Activated naive CD4-positive, alpha-beta T cell treated with anti-CD3 and anti-CD28 coated beads, Interleukin-2, amount 10 ng/mL, durations not matched to agents 7 days and 5 days (primary cell): Measurements from ENCODE around the gene HTD2.
"Not testable (repeated sequence)": the region's sequence is repeated elsewhere in the genome, so short reads cannot be mapped to it uniquely, and the experiment has no call there.

Experiments used
- CTCF ChIA-PET: fragments of 350-600 bp; sonication (Branson Sonifier 250); formaldehyde crosslinking; loops from one replicate; lab custom pipeline; 2021; ENCODE audit warnings: antibody characterized with exemption; lab: Charles Lee
- DNase-seq: peaks from one replicate; pipeline ENCODE4 v3.0.0-alpha.2; 2020
- H3K27ac Mint-ChIP-seq: one replicate; pipeline ENCODE4 v1.8.0; 2021; ENCODE audit warnings: mild to moderate bottlenecking, moderate library complexity, mixed read lengths
- H3K27me3 Mint-ChIP-seq: one replicate; pipeline ENCODE4 v1.8.0; 2021; ENCODE audit warnings: mild to moderate bottlenecking, mixed read lengths
- H3K36me3 Mint-ChIP-seq: one replicate; pipeline ENCODE4 v1.8.0; 2021; ENCODE audit warnings: mixed read lengths
- H3K4me1 Mint-ChIP-seq: one replicate; pipeline ENCODE4 v1.8.0; 2021; ENCODE audit warnings: mixed read lengths
- H3K4me3 Mint-ChIP-seq: one replicate; pipeline ENCODE4 v1.8.0; 2021; ENCODE audit warnings: mild to moderate bottlenecking, moderate library complexity, mixed read lengths
- H3K9me3 Mint-ChIP-seq: one replicate; pipeline ENCODE4 v1.8.0; 2021; ENCODE audit warnings: mixed read lengths

Gene HTD2

DNA sequence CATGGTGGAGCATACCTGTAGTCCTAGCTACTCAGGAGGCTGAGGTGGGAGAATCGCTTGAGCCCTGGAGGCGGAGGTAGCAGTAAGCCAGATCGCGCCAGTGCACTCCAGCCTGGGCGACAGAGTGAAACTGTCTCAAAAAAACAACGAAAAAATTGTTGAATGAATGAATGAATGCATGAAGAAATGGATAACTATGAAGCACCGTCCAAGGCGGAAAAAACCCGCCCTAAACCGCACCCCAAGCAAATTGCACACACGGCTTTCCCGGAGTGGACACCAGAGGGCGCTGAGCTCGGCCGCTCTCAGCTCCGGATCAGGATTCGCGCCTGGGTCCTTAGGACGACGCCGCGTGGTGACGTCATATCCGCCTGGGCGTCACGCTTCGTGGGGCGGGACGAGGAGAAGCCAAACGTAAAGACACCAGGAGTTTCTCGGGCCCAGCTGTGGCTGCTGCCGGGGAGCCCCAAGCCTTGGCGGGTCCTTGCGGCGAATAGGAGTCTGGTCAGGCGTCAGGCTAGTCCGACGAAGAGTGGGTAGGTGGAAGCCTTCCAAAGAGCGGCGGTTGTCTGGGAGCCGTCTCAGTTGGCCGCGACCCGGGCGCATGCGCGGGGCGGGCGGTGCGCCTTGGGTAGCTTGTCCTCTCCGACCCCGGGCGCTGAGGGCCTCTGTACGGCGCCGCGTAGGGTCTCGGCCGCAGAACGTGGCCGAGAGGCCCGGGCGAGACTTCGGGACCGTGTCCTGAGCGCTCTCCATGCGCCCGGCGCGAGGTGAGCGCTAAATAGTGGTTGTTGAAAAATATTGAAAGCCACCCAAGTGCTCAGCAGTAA, at the start of gene HTD2, which contains the start of gene RPP14:
HTD2 (plus strand) TSS at position 639 of the 830 bp plus-strand sequence. CDS start 11,094 bp downstream, outside the sequence.
RPP14 (plus strand) TSS at position 364 of the 830 bp plus-strand sequence. CDS start 4,085 bp downstream, outside the sequence.
- Mint-ChIP-seq H3K4me3 (peak within 1 kb of the TSS; percentile 94), H3K9me3 (peaks cover 3% of the 10 kb centered on the region), H3K36me3 (peaks cover 13% of the 10 kb centered on the region), H3K27ac (peak within 1 kb of the TSS; percentile 99), H3K27me3 (peaks cover 21% of the 10 kb centered on the region), H3K4me1 (peaks cover 36% of the 10 kb centered on the region)
- peak; percentile 99 for DNase-seq
- CTCF ChIA-PET = interaction anchor here (0.6 to 4.5 kb wide), 46 partner anchors 9 to 344 kb away, joined by 3 to 54 read pairs (median 4); partner anchors contain the start of genes ABHD6, KCTD6 and PXK

DNA sequence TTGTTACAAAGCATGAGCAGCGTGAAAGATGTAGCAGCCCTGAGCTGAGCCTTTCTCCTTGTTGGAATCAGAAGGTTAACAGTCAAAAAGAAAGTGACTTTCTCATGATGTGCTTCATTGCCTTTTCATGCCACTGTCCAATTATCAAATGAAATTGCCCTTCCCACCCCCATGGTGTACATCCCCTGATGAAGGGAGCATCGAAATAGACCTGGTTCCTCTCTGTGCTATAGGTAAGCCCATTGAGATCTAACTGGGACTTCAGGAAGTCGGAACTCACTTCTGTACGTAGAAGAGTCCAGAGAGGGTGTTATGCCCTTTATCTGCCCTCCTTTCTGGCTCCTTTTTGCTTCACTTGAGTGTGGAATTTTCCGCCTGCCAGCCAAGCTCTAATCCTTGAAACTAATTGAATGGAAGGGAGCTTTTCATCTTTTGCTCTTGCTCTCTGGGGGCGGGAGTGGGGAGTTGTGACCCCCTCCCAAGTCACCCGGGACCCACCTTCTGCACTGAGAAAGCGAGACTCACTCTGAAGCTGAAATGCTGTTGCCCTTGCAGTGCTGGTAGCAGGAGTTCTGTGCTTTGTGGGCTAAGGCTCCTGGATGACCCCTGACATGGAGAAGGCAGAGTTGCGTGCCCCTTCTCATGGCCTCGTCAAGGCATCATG, 47.8 kb upstream of the HTD2 start:
- H3K27ac Mint-ChIP-seq = no peak overlapping the region
- no peak for DNase-seq
- H3K27me3 Mint-ChIP-seq = no peaks in the 10 kb centered on the region
- CTCF ChIA-PET = interaction anchor here (1.4 kb wide), 1 partner anchor 12 kb away, joined by 5 read pairs; no protein-coding TSS in a partner anchor
- H3K36me3 Mint-ChIP-seq = no peaks in the 10 kb centered on the region
- H3K4me3 Mint-ChIP-seq = no peak overlapping the region
- no peaks in the 10 kb centered on the region for H3K9me3 Mint-ChIP-seq
- H3K4me1 Mint-ChIP-seq = no peaks in the 10 kb centered on the region

DNA sequence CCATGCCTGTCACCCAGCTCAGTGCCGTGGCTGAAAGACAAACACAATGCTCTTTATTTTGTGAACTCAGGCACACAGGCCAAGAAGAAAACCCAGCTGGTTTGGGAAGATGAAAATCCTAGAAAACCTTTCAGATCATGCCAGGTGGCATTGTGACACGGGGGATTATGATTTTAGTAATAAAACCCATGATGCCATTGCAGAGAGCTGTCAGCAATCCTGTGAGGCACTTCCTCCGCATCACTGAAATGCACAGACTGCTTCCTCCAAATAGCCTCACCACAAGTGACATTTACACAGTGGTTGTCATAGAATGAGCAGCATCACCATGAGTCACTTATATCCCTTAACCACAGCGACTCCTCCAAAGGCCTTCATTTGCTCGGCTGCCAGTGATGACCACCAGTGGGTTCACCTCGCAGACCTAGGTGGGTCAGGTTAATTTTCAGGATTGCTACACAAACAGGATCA, 46.0 kb upstream of the HTD2 start:
- CTCF ChIA-PET = no interaction called here
- Mint-ChIP-seq H3K4me3 (no peak overlapping the region), H3K4me1 (no peaks in the 10 kb centered on the region), H3K9me3 (no peaks in the 10 kb centered on the region), H3K36me3 (no peaks in the 10 kb centered on the region), H3K27me3 (no peaks in the 10 kb centered on the region), H3K27ac (no peak overlapping the region)
- no peak for DNase-seq

DNA sequence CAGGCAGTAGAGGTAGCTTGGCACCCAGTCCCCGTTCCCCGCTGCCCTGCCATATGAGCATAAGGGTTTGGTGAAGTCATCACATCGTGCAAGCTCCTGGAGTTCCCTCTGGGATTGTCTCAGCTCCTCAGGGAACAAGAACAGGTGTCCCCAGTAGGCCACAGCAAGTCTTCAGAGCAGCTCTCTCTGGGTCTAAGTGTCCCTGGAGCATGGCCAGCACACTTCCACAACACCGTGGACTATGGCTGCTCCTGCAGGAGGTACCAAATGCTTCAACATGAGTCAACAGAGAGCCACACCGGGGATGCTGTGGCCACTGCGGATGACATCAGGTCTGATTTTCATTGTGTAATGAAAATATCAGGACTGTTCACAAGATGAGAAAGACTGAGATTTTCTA, 45.6 kb upstream of the HTD2 start:
- no peak for DNase-seq
- no peak overlapping the region for H3K4me3 Mint-ChIP-seq
- no peaks in the 10 kb centered on the region for H3K36me3 Mint-ChIP-seq
- no peaks in the 10 kb centered on the region for H3K9me3 Mint-ChIP-seq
- H3K27ac Mint-ChIP-seq = no peak overlapping the region
- CTCF ChIA-PET = no interaction called here
- H3K4me1 Mint-ChIP-seq = no peaks in the 10 kb centered on the region
- H3K27me3 Mint-ChIP-seq = no peaks in the 10 kb centered on the region

DNA sequence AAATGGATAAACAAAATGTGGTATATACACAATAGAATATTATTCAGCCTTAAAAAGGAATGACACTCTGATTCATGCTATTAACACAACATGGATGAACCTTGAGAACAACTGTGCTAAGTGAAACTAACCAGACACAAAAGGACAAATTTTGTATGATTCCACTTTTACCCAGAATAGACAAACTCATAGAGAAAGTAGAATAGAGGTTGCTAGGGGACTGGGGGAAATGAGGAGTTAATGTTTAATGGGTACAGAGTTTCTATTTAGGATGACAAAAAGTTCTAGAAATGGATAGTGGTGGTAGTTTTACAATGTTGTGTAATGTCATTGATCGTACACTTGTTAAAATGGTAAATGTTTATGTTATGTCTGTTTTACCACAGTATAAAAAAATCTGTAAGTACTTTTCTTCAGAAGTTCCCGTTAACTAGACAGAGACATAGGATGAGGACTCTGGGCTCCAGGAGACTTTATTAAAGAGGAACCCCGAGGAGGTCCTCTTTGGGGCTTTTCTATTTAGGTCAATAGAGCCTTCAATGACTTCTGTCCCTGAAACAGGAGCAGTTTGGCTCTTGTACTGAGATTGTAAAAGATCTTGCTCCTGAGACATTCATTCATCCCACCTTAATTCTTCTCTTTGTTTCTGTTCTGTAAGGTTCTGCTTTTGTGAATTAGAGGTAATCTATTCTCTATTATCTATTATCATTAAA, 44.2 kb upstream of the HTD2 start:
- Mint-ChIP-seq H3K9me3 (no peaks in the 10 kb centered on the region), H3K27ac (no peak overlapping the region), H3K4me1 (no peaks in the 10 kb centered on the region), H3K4me3 (no peak overlapping the region), H3K36me3 (no peaks in the 10 kb centered on the region), H3K27me3 (no peaks in the 10 kb centered on the region)
- DNase-seq = no peak
- CTCF ChIA-PET = no interaction called here

DNA sequence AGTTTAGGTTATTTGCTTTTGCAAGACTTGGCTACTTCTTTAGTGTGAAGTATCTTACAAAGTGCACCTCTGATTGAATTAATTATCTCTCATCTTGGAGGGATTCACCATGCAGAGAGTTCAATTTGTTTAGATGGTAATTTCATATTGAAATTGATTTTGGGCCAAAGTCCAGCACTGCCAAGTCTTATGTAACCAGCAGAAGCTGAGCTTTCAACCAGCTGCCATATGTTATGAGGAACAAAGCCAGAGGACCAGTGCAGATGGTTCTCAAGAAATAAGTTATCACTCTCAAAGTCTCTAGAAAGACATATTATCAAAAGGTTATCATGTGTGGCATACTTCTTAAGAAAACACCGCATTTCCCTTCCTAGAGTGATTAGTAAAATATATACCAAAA, 39.7 kb upstream of the HTD2 start:
- Mint-ChIP-seq H3K4me1 (peaks cover 3% of the 10 kb centered on the region), H3K27me3 (no peaks in the 10 kb centered on the region), H3K27ac (no peak overlapping the region), H3K4me3 (no peak overlapping the region), H3K36me3 (no peaks in the 10 kb centered on the region), H3K9me3 (no peaks in the 10 kb centered on the region)
- CTCF ChIA-PET = no interaction called here
- no peak for DNase-seq

DNA sequence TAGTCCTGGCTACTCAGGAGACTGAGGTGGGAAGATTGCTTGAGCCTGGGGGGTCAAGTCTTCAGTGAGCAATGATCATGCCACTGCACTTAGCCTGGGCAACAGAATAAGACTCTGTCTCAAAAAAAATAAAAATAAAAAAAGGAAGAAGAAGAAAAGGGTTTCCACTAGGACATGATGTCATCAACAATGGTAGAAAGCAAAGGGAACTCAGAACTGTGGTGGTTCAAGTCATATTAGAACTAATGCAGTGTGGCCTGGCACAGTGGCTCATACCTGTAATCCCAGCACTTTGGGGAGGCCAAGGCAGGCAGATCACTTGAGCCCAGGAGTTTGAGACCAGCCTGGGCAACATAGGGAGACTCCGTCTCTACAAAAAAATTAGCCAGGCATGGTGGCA, 38.8 kb upstream of the HTD2 start:
- H3K9me3 Mint-ChIP-seq, H3K4me3 Mint-ChIP-seq, DNase-seq, H3K36me3 Mint-ChIP-seq, H3K27ac Mint-ChIP-seq, H3K4me1 Mint-ChIP-seq, H3K27me3 Mint-ChIP-seq, CTCF ChIA-PET: not testable (repeated sequence)

DNA sequence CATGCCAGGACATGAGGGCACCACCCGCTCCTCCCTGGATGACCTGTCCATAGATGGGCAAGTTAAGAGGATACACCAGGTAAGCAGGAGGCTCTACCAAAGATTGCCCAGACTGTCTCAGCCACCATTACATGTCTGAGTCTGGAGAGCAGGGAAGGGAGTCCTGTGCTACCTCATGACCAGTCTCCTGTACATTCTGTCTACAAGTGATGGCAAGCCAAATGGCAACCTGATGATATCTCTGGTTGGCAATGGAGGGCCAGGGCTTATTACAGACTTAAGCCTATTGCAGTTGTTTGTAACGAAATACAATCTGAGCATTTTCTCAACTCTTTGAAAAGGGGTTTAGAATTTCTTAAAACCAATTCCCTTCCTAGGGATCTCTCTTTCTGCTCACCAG, 37.0 kb upstream of the HTD2 start:
- CTCF ChIA-PET = no interaction called here
- no peaks in the 10 kb centered on the region for H3K27me3 Mint-ChIP-seq

DNA sequence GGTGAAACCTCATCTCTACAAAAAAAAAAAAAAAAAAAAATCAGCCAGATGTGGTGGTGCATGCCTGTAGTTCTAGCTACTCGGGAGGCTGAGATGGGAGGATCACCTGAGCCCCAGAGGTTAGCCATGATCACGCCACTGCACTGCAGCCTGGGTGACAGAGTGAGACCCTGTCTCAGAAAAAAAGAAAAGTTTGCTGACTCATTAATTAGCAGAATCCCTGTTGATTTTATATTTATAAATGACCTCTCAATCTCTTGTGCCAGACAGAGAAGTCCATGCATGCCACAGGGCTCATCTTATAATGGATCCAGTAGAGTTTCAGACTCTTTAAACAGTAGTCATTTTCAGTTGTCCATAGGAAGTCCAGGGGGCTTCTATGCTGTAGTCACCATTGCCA, 35.8 kb upstream of the HTD2 start:
- Mint-ChIP-seq H3K9me3 (no peaks in the 10 kb centered on the region), H3K27me3 (no peaks in the 10 kb centered on the region), H3K36me3 (no peaks in the 10 kb centered on the region), H3K4me3 (no peak overlapping the region), H3K27ac (no peak overlapping the region), H3K4me1 (peaks cover 8% of the 10 kb centered on the region)
- no peak for DNase-seq
- CTCF ChIA-PET = interaction anchor here (0.6 to 2.1 kb wide), 4 partner anchors 12 to 135 kb away, joined by 3 to 5 read pairs (median 4); partner anchors contain the start of genes HTD2 and RPP14

More for the DNA sequence above, 37.0 kb upstream of the HTD2 start:
- H3K27ac Mint-ChIP-seq = no peak overlapping the region
- peaks cover 8% of the 10 kb centered on the region for H3K4me1 Mint-ChIP-seq
- H3K4me3 Mint-ChIP-seq = no peak overlapping the region
- no peak for DNase-seq
- H3K9me3 Mint-ChIP-seq = no peaks in the 10 kb centered on the region
- H3K36me3 Mint-ChIP-seq = no peaks in the 10 kb centered on the region

DNA sequence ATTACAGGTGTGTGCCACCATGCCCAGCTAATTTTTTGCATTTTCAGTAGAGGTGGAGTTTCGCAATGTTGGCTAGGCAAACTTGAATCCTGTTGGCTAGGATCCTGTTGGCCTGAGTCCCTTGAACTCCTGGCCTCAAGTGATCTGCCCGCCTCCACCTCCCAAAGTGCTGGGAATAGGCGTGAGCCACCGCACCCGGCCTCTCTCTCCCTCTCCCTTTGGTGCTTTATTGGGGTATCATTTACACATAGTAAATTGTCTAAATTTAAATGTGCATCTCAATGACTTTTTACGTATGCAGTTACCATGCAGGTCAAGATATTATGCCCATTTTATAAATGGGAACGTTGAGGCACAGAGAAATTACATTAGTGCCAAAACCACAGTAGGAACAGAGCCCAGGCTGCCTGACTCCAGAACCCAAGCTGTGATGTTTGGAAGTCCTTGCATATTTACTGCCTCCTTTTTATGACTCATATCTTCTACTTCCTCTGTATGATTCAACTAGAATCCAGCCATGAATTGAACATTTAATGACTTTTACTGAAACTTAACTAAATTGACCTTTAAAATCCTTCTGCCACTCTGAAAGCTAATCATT, 34.3 kb upstream of the HTD2 start:
- H3K27ac Mint-ChIP-seq = no peak overlapping the region
- H3K27me3 Mint-ChIP-seq = no peaks in the 10 kb centered on the region
- CTCF ChIA-PET = interaction anchor here (0.6 to 2.1 kb wide), 4 partner anchors 14 to 558 kb away, joined by 3 to 5 read pairs (median 4); no protein-coding TSS in a partner anchor
- H3K9me3 Mint-ChIP-seq = no peaks in the 10 kb centered on the region
- no peak for DNase-seq
- no peaks in the 10 kb centered on the region for H3K36me3 Mint-ChIP-seq
- H3K4me1 Mint-ChIP-seq = peaks cover 8% of the 10 kb centered on the region
- H3K4me3 Mint-ChIP-seq = no peak overlapping the region

DNA sequence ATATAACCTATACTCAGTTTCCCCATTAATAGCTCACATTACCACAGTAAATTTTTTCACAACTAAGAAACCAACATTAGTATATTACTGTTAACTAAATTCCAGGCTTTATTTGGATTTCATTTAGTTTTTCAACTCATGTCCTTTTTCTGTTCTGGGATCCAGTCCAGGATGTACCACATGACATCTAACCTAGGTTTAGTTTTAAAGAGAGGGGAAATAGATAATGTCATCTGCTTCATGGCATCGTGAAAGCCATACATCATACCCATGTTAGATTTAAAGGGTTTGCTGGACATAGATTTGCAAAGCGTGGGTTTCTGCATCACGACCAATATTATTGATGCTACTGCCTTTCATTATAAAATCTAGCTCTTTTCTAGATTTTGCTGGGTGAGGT, 33.4 kb upstream of the HTD2 start:
- Mint-ChIP-seq H3K27ac (no peak overlapping the region), H3K36me3 (no peaks in the 10 kb centered on the region), H3K9me3 (no peaks in the 10 kb centered on the region), H3K4me1 (peaks cover 8% of the 10 kb centered on the region), H3K4me3 (no peak overlapping the region), H3K27me3 (no peaks in the 10 kb centered on the region)
- CTCF ChIA-PET = interaction anchor here (0.6 kb wide), 1 partner anchor 32 kb away, joined by 4 read pairs; no protein-coding TSS in a partner anchor
- DNase-seq = no peak

DNA sequence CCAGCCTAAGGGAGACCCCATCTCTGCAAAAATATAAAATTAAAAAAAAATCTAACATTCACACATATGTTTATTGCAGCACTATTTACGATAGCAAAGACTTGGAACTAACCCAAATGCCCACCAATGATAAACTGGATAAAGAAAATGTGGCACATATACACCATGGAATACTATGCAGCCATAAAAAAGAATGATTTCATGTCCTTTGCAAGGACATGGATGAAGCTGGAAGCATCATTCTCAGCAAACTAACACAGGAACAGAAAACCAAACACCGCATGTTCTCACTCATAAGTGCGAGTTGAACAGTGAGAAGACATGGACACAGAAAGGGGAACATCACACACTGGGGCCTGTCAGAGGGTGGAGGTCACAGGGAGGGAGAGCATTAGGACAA, 33.0 kb upstream of the HTD2 start:
- H3K27ac Mint-ChIP-seq, CTCF ChIA-PET, H3K27me3 Mint-ChIP-seq, H3K4me1 Mint-ChIP-seq, H3K36me3 Mint-ChIP-seq, H3K9me3 Mint-ChIP-seq, H3K4me3 Mint-ChIP-seq: not testable (repeated sequence)
- peak; percentile 13 for DNase-seq

DNA sequence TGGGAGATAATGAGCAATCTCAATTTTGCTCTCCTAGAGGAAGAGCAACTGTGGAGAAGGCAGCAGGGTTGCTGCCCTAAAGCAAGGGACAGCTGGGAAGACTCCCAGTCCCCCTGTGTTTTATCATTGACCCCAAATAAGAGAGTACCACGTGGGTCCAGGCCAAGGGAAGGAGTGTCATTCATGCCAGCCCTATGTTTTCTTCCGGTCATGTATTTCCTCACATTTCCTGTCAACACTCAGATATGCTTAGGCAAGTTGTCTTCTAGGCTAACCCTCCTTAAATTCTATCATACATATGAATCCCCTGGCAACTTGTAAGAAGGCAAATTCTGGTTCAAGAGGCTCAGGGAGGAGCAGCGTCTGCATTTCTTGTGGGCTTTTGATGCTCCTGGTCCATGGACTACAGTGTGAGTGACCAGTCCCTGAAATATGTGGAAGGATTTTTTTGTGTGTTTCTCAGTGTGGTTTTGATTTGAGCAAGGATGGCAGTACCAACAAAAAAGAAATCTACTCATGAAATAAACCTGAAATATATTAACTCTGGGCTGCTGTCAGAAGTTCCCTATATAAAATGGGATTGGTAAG, 32.2 kb upstream of the HTD2 start:
- H3K27me3 Mint-ChIP-seq = no peaks in the 10 kb centered on the region
- CTCF ChIA-PET = no interaction called here
- H3K4me3 Mint-ChIP-seq = no peak overlapping the region
- H3K36me3 Mint-ChIP-seq = no peaks in the 10 kb centered on the region
- DNase-seq = no peak
- H3K27ac Mint-ChIP-seq = no peak overlapping the region
- H3K4me1 Mint-ChIP-seq = peaks cover 5% of the 10 kb centered on the region
- no peaks in the 10 kb centered on the region for H3K9me3 Mint-ChIP-seq
